ENCODE measurements around the gene PNPLA8. TPM values are rescaled to one million over a fixed set of nuclear protein-coding genes. Genes with fewer than 3 reads are reported as not detected.

The PNPLA8 gene
- total RNA-seq, 3 donors from 2014 or later: 20.8 to 32.3 (median 23.4) TPM

DNA sequence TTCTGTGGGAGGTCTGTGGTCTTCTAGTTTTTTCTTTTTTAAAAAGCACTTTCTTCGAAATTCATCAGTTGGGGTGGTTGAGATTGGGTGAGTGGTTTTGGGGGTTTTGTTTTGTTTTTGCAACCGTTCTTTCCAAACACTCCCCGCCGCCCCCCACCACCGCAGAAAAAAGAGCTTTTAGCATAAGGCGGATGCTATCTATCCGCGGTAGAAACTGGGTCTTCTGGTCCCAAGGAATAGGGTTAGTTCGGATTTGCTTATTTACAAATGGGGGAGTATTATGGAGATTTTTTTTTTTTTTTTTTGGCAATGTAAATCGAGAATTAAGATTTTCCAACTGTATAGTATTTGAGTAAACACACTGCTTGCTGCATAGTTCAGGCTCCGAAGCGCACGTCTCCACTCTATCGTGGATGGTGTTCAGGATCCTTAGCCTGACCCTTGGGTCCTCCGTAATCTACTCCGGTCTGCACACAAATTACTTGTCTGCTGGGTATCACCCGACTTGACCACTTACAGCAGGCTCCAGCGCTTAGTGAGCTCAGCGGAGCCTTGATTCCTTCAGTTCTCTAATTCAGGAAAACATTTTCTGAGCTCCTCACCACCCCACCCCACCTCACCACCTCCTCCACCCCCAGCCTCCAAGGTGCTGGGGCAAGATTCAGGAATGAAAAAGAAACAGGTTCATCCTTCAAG, 68.9 kb downstream of the PNPLA8 start:
- Histone ChIP-seq H3K36me3 (ENCODE audit: low read depth) (no peaks in the 10 kb centered on the region), H3K4me3 (no peak overlapping the region), H3K9me3 (no peaks in the 10 kb centered on the region), H3K4me1 (ENCODE audit: low read depth) (peaks cover 13% of the 10 kb centered on the region)
- DNase-seq: no peak
- TF ChIP-seq, protein P1, sequence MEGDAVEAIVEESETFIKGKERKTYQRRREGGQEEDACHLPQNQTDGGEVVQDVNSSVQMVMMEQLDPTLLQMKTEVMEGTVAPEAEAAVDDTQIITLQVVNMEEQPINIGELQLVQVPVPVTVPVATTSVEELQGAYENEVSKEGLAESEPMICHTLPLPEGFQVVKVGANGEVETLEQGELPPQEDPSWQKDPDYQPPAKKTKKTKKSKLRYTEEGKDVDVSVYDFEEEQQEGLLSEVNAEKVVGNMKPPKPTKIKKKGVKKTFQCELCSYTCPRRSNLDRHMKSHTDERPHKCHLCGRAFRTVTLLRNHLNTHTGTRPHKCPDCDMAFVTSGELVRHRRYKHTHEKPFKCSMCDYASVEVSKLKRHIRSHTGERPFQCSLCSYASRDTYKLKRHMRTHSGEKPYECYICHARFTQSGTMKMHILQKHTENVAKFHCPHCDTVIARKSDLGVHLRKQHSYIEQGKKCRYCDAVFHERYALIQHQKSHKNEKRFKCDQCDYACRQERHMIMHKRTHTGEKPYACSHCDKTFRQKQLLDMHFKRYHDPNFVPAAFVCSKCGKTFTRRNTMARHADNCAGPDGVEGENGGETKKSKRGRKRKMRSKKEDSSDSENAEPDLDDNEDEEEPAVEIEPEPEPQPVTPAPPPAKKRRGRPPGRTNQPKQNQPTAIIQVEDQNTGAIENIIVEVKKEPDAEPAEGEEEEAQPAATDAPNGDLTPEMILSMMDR (IDR thresholded peaks at IDR 0.05): no peak
- intact Hi-C loops (cut with DNase I, micrococcal nuclease): no loop called here
- no peak for ATAC-seq

DNA sequence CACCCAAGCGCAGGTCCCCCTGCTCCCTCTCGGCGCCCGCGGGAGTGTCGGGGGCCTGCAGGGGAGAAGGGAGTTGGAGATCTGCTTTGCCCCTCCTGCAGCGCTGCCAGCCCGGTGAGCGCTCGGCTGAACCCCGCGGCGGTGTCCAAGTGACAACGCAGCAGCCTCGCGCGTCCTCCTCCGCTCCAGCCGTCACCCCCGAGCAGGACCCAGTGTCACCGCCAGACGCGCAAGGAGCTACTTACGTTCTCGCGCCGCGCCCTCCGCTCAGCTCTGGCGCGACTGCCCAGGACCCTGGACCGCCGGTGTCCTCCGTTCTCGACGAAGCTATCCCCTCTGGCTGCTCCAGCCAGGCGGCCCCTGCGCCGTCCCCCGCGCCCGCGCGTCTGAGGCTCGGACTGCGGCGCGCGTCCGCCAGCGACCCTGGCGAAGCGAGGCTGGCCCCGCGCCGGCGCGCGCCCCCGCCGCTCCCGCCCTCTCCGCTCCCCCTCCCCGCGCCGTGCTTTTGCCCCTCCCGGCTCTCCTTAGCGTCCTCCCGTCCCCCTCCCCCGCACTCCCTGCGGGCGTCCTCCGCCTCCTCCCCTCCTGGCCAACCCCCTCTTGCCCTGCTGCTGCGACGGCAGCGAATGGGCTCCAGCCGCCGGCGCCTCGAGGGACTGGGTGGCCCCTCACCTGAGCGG, 69.8 kb downstream of the PNPLA8 start, which contains the start of gene NRCAM:
TSS of gene NRCAM (minus strand) at position 439 of the 680 bp plus-strand sequence. CDS start 216,372 bp downstream, outside the sequence.
- intact Hi-C loops (cut with DNase I, micrococcal nuclease): no loop called here
- no peaks in the 10 kb centered on the region for H3K9me3 ChIP-seq
- H3K4me1 ChIP-seq (ENCODE audit: low read depth): peaks cover 13% of the 10 kb centered on the region
- no peaks in the 10 kb centered on the region for H3K36me3 ChIP-seq (ENCODE audit: low read depth)
- no peak within 1 kb of the TSS for H3K4me3 ChIP-seq
- peak; percentile 57 for ATAC-seq
- peak in 2 of 3 donors; percentile 13 to 53 for DNase-seq
- TF ChIP-seq, protein P1 (IDR thresholded peaks at IDR 0.05): no peak

GRCh38 chr7:108455551-108455997, 70.4 kb downstream of the PNPLA8 start:
- H3K4me1 ChIP-seq (ENCODE audit: low read depth): peaks cover 13% of the 10 kb centered on the region
- no peaks in the 10 kb centered on the region for H3K36me3 ChIP-seq (ENCODE audit: low read depth)
- ATAC-seq (peak; percentile 44), DNase-seq (peak in 1 of 3 donors; percentile 49)
- TF ChIP-seq, protein P1 (IDR thresholded peaks at IDR 0.05): no peak
- no peaks in the 10 kb centered on the region for H3K9me3 ChIP-seq
- intact Hi-C loops (cut with DNase I, micrococcal nuclease): no loop called here
- no peak overlapping the region for H3K4me3 ChIP-seq

GRCh38 chr7:108454674-108455550, 71.0 kb downstream of the PNPLA8 start:
- TF ChIP-seq, protein P1 (IDR thresholded peaks at IDR 0.05): no peak
- ATAC-seq: peak; percentile 41
- Histone ChIP-seq H3K9me3 (no peaks in the 10 kb centered on the region), H3K36me3 (ENCODE audit: low read depth) (no peaks in the 10 kb centered on the region), H3K4me1 (ENCODE audit: low read depth) (peaks cover 13% of the 10 kb centered on the region), H3K4me3 (no peak overlapping the region)
- no peak for DNase-seq
- intact Hi-C loops (cut with DNase I, micrococcal nuclease): no loop called here

- intact Hi-C loops (cut with DNase I, micrococcal nuclease): no loop called here
- ATAC-seq: no peak
Observed at GRCh38 chr7:108454317-108454673, 71.6 kb downstream of the PNPLA8 start.

More at GRCh38 chr7:108454317-108454673, 71.6 kb downstream of the PNPLA8 start:
- Histone ChIP-seq H3K4me1 (ENCODE audit: low read depth) (peaks cover 13% of the 10 kb centered on the region), H3K36me3 (ENCODE audit: low read depth) (no peaks in the 10 kb centered on the region), H3K9me3 (no peaks in the 10 kb centered on the region), H3K4me3 (no peak overlapping the region)
- TF ChIP-seq, protein P1 (IDR thresholded peaks at IDR 0.05): no peak
- DNase-seq: no peak

Measured in mucosa of descending colon (tissue), 3 donors.